H9 (cell line): ENCODE results near the gene RDH5. TPM values are rescaled to one million over a fixed set of nuclear protein-coding genes. Genes with fewer than 3 reads are reported as not detected.

Source experiments
- DNase-seq: peaks from one replicate; pipeline ENCODE4 v3.0.0-alpha.2; 2017
- H2AFZ ChIP-seq: one replicate; pipeline ENCODE4 v1.6.1; 2013; ENCODE audit warnings: mild to moderate bottlenecking, low read length, control low read depth, moderate library complexity
- H2AK5ac ChIP-seq: 2 replicates; pipeline ENCODE4 v1.6.1; 2013; ENCODE audit warnings: low read length, control low read depth, mixed read lengths; ENCODE audit not compliant: insufficient read length
- H2BK120ac ChIP-seq: one replicate; pipeline ENCODE4 v1.6.1; 2013; ENCODE audit warnings: low read depth, mild to moderate bottlenecking, low read length, control low read depth, inconsistent platforms; ENCODE audit not compliant: poor library complexity, severe bottlenecking
- H2BK12ac ChIP-seq: 2 replicates; pipeline ENCODE4 v1.6.1; 2013; ENCODE audit warnings: low read length, control low read depth, mixed read lengths, low read depth; ENCODE audit not compliant: insufficient read length
- H2BK15ac ChIP-seq: 2 replicates; pipeline ENCODE4 v1.6.1; 2013; ENCODE audit warnings: low read depth, low read length, control low read depth
- H2BK20ac ChIP-seq: one replicate; pipeline ENCODE4 v1.6.1; 2013; ENCODE audit warnings: low read depth, mild to moderate bottlenecking, low read length, control low read depth, inconsistent platforms; ENCODE audit not compliant: poor library complexity, severe bottlenecking
- H2BK5ac ChIP-seq: 2 replicates; pipeline ENCODE4 v1.6.1; 2013; ENCODE audit warnings: low read length, control low read depth, mixed read lengths; ENCODE audit not compliant: insufficient read length
- H3K14ac ChIP-seq: 2 replicates; pipeline ENCODE4 v1.6.1; 2013; ENCODE audit warnings: low read length, control low read depth; ENCODE audit not compliant: insufficient read depth
- H3K18ac ChIP-seq: 2 replicates; pipeline ENCODE4 v1.6.1; 2013; ENCODE audit warnings: low read depth, mild to moderate bottlenecking, mixed read lengths, low read length, control low read depth; ENCODE audit not compliant: insufficient read length
- H3K23ac ChIP-seq: 2 replicates; pipeline ENCODE4 v1.6.1; 2013; ENCODE audit warnings: low read length, control low read depth, mixed read lengths, low read depth; ENCODE audit not compliant: insufficient read length
- H3K23me2 ChIP-seq: 2 replicates; pipeline ENCODE4 v1.6.1; 2013; ENCODE audit warnings: low read depth, mild to moderate bottlenecking, mixed read lengths, low read length, control low read depth; ENCODE audit not compliant: insufficient read length, poor library complexity, severe bottlenecking
- H3K27ac ChIP-seq: 2 replicates; pipeline ENCODE4 v1.5.1; 2013; ENCODE audit warnings: low read length, control low read depth, mixed read lengths, low read depth; ENCODE audit not compliant: insufficient read length
- H3K27me3 ChIP-seq: 2 replicates; pipeline ENCODE4 v1.6.1; 2013; ENCODE audit warnings: low read length, control low read depth, inconsistent platforms; ENCODE audit not compliant: insufficient read depth
- H3K4ac ChIP-seq: 2 replicates; pipeline ENCODE4 v1.6.1; 2013; ENCODE audit warnings: low read depth, mild to moderate bottlenecking, control low read depth, inconsistent platforms, low read length, moderate library complexity
- H3K4me1 ChIP-seq: 2 replicates; pipeline ENCODE4 v1.6.1; 2013; ENCODE audit warnings: low read length, control low read depth, inconsistent platforms; ENCODE audit not compliant: insufficient read depth
- H3K4me2 ChIP-seq: 2 replicates; pipeline ENCODE4 v1.6.1; 2013; ENCODE audit warnings: low read length, control low read depth, mixed read lengths; ENCODE audit not compliant: insufficient read length, insufficient read depth
- H3K56ac ChIP-seq: 2 replicates; pipeline ENCODE4 v1.6.1; 2013; ENCODE audit warnings: low read depth, mild to moderate bottlenecking, mixed read lengths, low read length, control low read depth; ENCODE audit not compliant: insufficient read length
- H3K79me1 ChIP-seq: 2 replicates; pipeline ENCODE4 v1.6.1; 2013; ENCODE audit warnings: low read depth, mild to moderate bottlenecking, moderate library complexity, low read length, control low read depth, inconsistent platforms; ENCODE audit not compliant: insufficient read depth, poor library complexity, severe bottlenecking
- H3K79me2 ChIP-seq: 2 replicates; pipeline ENCODE4 v1.6.1; 2013; ENCODE audit warnings: low read length, control low read depth, inconsistent platforms; ENCODE audit not compliant: insufficient read depth
- H3K9ac ChIP-seq: 2 replicates; pipeline ENCODE4 v1.6.1; 2013; ENCODE audit warnings: low read length, control low read depth, mixed read lengths; ENCODE audit not compliant: insufficient read length; ENCODE audit errors: extremely low read depth
- H3K9me3 ChIP-seq: one replicate; pipeline ENCODE4 v1.6.1; 2013; ENCODE audit warnings: low read depth, low read length, inconsistent platforms; ENCODE audit not compliant: control insufficient read depth
- H3T11ph ChIP-seq: one replicate; pipeline ENCODE4 v1.6.1; 2013; ENCODE audit warnings: mild to moderate bottlenecking, low read length, control low read depth, inconsistent platforms
- H4K20me1 ChIP-seq: one replicate; pipeline ENCODE4 v1.6.1; 2013; ENCODE audit not compliant: control insufficient read depth, insufficient read length, insufficient read depth
- H4K5ac ChIP-seq: 2 replicates; pipeline ENCODE4 v1.6.1; 2013; ENCODE audit warnings: low read depth, mild to moderate bottlenecking, mixed read lengths, low read length, control low read depth; ENCODE audit not compliant: insufficient read length
- H4K8ac ChIP-seq: replicated peaks from 2 replicates; pipeline ENCODE4 v1.6.1; 2013; ENCODE audit warnings: low read length, control low read depth, mixed read lengths, low read depth; ENCODE audit not compliant: insufficient read length
- H4K91ac ChIP-seq: 2 replicates; pipeline ENCODE4 v1.6.1; 2013; ENCODE audit warnings: low read depth, mild to moderate bottlenecking, moderate library complexity, mixed read lengths, low read length, control low read depth; ENCODE audit not compliant: insufficient read length
- H3K27ac Mint-ChIP-seq, 3 experiments: 2 replicates in 2 of 3; 3 replicates in 1 of 3; pipeline ENCODE4 v1.8.0; 2020 to 2021; ENCODE audit warnings: mixed read lengths in 3 of 3, mild to moderate bottlenecking in 1 of 3, moderate library complexity in 1 of 3
- H3K27me3 Mint-ChIP-seq: 2 replicates; pipeline ENCODE4 v1.8.0; 2021; ENCODE audit warnings: low read depth, mild to moderate bottlenecking, moderate library complexity, mixed read lengths
- H3K36me3 Mint-ChIP-seq, 3 experiments: 2 replicates in 2 of 3; 3 replicates in 1 of 3; pipeline ENCODE4 v1.8.0; 2020 to 2021; ENCODE audit warnings: low read depth in 3 of 3, mixed read lengths in 3 of 3; ENCODE audit not compliant: insufficient read depth in 1 of 3
- H3K4me1 Mint-ChIP-seq, 2 experiments: 2 replicates each; pipeline ENCODE4 v1.8.0; 2020; ENCODE audit warnings: mixed read lengths in 2 of 2
- H3K4me3 Mint-ChIP-seq, 2 experiments: 2 replicates in 1 of 2; 3 replicates in 1 of 2; pipeline ENCODE4 v1.8.0; 2020 to 2021; ENCODE audit warnings: mild to moderate bottlenecking in 2 of 2, mixed read lengths in 2 of 2, moderate library complexity in 1 of 2
- H3K9me3 Mint-ChIP-seq, 2 experiments: 2 replicates in 1 of 2; 3 replicates in 1 of 2; pipeline ENCODE4 v1.8.0; 2020; ENCODE audit warnings: mild to moderate bottlenecking in 2 of 2, mixed read lengths in 2 of 2, moderate library complexity in 1 of 2
- CTCF ChIP-seq: fragments of 200-600 bp; sonication (generic); conservative IDR thresholded peaks from 3 replicates; pipeline ENCODE4 v1.8.0; 2021; ENCODE audit warnings: antibody characterized with exemption, mild to moderate bottlenecking
- total RNA-seq: library from RNA; stranded (reverse); gene quantifications from 2 replicates; pipeline ENCODE4 v1.2.1, GENCODE V29; 2021

Gene RDH5
- total RNA-seq, 1 experiment from 2014 or later, result 6.6 TPM

- Histone ChIP-seq H3K4me1 (peaks cover 17% of the 10 kb centered on the region), H3K27ac (no peak overlapping the region), H2BK120ac (no peak overlapping the region), H2AK5ac (no peak overlapping the region), H3K23me2 (peaks cover 29% of the 10 kb centered on the region), H2AFZ (no peak overlapping the region), H4K20me1 (no peaks in the 10 kb centered on the region), H3K14ac (no peak overlapping the region), H3K4ac (no peak overlapping the region), H4K5ac (no peak overlapping the region), H3K79me2 (peaks cover 6% of the 10 kb centered on the region; the same call in 1 of the 2 replicates), H4K91ac (no peak overlapping the region), H3T11ph (no peak overlapping the region), H3K9me3 (no peaks in the 10 kb centered on the region), H3K18ac (no peak overlapping the region), H3K56ac (no peak overlapping the region), H2BK20ac (no peak overlapping the region), H3K79me1 (peaks cover 3% of the 10 kb centered on the region), H3K9ac (no peak overlapping the region), H3K4me2 (peak overlapping the region; percentile 72), H2BK12ac (no peak overlapping the region), H2BK5ac (no peak overlapping the region), H3K23ac (no peak overlapping the region), H4K8ac (no peak overlapping the region), H3K27me3 (no peaks in the 10 kb centered on the region), H2BK15ac (no peak overlapping the region)
- TF ChIP-seq CTCF, result no peak
- peak overlapping the region; percentile 96 to 97 for H3K4me3 Mint-ChIP-seq
- H3K27ac Mint-ChIP-seq, result peak overlapping the region; percentile 89 to 98 (median 94); a peak in 5 of 7 replicates
- peaks cover 64 to 68% of the 10 kb centered on the region in 2 experiments for H3K4me1 Mint-ChIP-seq
- no peaks in the 10 kb centered on the region for H3K9me3 Mint-ChIP-seq
- peaks cover 27 to 50% (median 48%) of the 10 kb centered on the region in 3 experiments; a peak in 6 of 7 replicates for H3K36me3 Mint-ChIP-seq
- peaks cover 5% of the 10 kb centered on the region for H3K27me3 Mint-ChIP-seq
- DNase-seq, result no peak
These were observed 26.7 kb downstream of the RDH5 start for GRCh38 chr12:55746913-55747231.
